ENCODE measurements around the gene MASP2.

DNA sequence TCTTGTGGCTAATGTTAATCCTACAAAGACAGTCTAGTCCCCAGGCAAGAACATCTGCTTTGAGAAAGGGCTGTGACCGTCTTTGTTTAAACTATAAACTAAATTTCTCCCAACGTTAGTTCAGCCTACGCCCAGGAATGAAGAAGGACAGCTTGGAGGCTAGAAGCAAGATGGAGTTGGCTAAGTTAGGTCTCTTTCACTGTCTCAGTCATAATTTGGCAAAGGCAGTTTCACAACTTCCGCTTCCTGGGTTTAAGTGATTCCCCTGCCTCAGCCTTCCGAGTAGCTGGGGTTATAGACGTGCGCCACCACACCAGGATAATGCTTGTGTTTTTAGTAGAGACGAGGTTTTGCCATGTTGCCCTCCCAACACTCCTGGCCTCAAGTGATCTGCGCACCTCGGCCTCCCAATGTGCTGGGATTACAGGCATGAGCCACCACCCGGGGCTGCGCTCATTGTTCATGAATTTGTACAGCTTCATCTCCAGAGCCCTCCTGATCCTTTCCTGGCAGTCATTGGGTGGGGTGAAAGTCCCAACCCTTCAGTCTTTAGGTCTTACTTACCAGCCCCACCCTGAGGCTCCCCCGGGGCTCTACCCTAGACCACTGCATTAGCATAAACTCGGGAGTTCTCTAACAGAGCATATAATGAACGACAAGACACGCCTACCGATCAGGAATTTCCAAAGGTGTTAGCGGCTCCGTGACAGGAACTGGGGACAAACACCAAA lies 4.9 kb upstream of the MASP2 start:
- no peak for TF ChIP-seq REST (IDR thresholded peaks at IDR 0.05; ENCODE audit: insufficient read depth in 1 of 2, low read depth in 2 of 2, low read length in 2 of 2)
- TF ChIP-seq POLR2AphosphoS5 (IDR thresholded peaks at IDR 0.05; ENCODE audit: low read depth, low read length), result no peak
- TF ChIP-seq FOXP2 (optimal IDR thresholded peaks at IDR 0.05; ENCODE audit: borderline replicate concordance, extremely low read depth, extremely low read length, insufficient read depth), result no peak
- no peak for TF ChIP-seq TAF1 (IDR thresholded peaks at IDR 0.05; ENCODE audit: borderline replicate concordance, insufficient read depth, low read length)
- TF ChIP-seq SIN3A (IDR thresholded peaks at IDR 0.05; ENCODE audit: borderline replicate concordance, insufficient read depth, low read length), result no peak
